Fibroblast of the aortic adventitia (primary cell): ENCODE data around the gene METTL26. TPM values are rescaled to one million over a fixed set of nuclear protein-coding genes. Genes with fewer than 3 reads are reported as not detected.
A peak's percentile ranks its signal among the peaks of the same experiment; 100 is the strongest.

ENCODE experiments used
- DNase-seq: peaks from one replicate; pipeline ENCODE4 v3.0.0-alpha.2; 2010; ENCODE audit warnings: low read depth
- H3K4me3 ChIP-seq: 2 replicates; pipeline ENCODE4 v1.5.1; 2011; ENCODE audit warnings: low read depth, mild to moderate bottlenecking, control low read depth, low read length, moderate library complexity
- total RNA-seq: library from RNA; depleted of rRNA; stranded (reverse); fragments of >200 nt; gene quantifications from 2 replicates; pipeline ENCODE4 v1.2.3, GENCODE V29; 2012; ENCODE audit warnings: low replicate concordance
- TF ChIP-seq, protein P1 (sequence below): IDR thresholded peaks from 2 replicates; pipeline ENCODE4 v1.5.1; 2011; ENCODE audit warnings: mild to moderate bottlenecking, low read length, control low read depth, inconsistent platforms; ENCODE audit not compliant: insufficient read depth

METTL26 gene
- total RNA-seq, 1 donor: 85.0 TPM

- TF ChIP-seq, protein P1, sequence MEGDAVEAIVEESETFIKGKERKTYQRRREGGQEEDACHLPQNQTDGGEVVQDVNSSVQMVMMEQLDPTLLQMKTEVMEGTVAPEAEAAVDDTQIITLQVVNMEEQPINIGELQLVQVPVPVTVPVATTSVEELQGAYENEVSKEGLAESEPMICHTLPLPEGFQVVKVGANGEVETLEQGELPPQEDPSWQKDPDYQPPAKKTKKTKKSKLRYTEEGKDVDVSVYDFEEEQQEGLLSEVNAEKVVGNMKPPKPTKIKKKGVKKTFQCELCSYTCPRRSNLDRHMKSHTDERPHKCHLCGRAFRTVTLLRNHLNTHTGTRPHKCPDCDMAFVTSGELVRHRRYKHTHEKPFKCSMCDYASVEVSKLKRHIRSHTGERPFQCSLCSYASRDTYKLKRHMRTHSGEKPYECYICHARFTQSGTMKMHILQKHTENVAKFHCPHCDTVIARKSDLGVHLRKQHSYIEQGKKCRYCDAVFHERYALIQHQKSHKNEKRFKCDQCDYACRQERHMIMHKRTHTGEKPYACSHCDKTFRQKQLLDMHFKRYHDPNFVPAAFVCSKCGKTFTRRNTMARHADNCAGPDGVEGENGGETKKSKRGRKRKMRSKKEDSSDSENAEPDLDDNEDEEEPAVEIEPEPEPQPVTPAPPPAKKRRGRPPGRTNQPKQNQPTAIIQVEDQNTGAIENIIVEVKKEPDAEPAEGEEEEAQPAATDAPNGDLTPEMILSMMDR: no peak
- H3K4me3 ChIP-seq: no peak overlapping the region
- peak; percentile 96 for DNase-seq
Measured at GRCh38 chr16:626787-627453, 9.2 kb downstream of the METTL26 start.

- DNase-seq: no peak
- TF ChIP-seq, protein P1: no peak
- no peak overlapping the region for H3K4me3 ChIP-seq
Measured at GRCh38 chr16:625977-626765, 9.9 kb downstream of the METTL26 start.

GRCh38 chr16:625117-625976, 10.8 kb downstream of the METTL26 start:
- TF ChIP-seq, protein P1: no peak
- no peak overlapping the region for H3K4me3 ChIP-seq
- DNase-seq: no peak

- TF ChIP-seq, protein P1: no peak
- DNase-seq: no peak
- no peak overlapping the region for H3K4me3 ChIP-seq
Measured at GRCh38 chr16:624526-625070, 11.5 kb downstream of the METTL26 start.

DNA sequence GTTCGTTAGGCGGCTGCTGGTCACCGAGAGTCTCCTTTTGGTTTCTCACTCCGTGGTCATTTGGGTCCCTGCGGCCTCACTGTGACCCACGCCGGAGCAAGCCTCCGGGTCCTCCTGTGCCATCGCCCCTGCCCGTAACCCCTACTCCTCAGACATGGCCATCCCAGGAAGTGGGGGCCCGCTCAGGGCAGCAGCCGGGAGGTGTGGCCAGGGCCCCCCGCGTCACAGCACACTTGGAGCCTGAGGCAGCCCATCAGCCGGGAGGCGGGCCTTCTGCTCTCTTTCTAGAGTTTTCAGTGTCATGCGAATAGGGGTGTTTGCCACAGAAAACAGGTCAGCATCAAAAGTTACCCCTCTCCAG, 13.2 kb downstream of the METTL26 start:
- no peak for DNase-seq
- no peak overlapping the region for H3K4me3 ChIP-seq
- TF ChIP-seq, protein P1: no peak

DNA sequence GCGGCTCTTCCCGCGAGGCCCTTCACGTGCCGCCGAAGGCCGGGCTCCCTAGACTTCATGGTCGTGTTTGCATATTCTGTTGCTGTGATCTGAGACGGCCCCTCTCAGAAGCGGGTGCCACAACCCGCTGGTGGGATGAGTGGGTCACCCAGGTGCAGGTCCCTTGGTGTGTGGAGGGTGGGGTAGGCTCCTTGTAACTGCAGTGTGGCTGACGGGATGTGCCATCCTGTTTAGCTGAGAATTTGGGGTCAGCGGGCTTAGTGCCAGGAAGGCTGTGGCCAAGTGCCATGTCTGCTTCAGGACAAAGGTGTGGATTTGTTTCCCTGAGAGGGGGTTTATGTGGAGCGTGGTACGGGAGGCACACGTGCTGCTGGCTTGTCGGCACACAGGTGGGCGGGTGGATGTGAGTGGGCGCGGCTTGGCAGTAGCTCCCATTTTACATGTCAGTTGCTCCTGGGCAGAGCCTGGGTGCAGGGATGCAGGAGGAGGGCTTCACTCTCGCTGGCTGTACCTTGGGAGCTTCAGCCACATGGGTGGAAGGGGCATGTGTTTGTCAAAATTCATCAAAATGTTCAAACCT, 14.5 kb downstream of the METTL26 start:
- no peak overlapping the region for H3K4me3 ChIP-seq
- no peak for DNase-seq
- TF ChIP-seq, protein P1: no peak
